Thymus (tissue), 11 donors: ENCODE data around the gene PHOX2B. TPM values are rescaled to one million over a fixed set of nuclear protein-coding genes. Genes with fewer than 3 reads are reported as not detected.
"Not testable (repeated sequence)": the region's sequence is repeated elsewhere in the genome, so short reads cannot be mapped to it uniquely, and the experiment has no call there.

ENCODE experiments used
- DNase-seq, 9 donors: peaks; one replicate each; pipeline ENCODE4 v3.0.0-alpha.2; 2013; ENCODE audit warnings: low spot score in 9 of 9, low read depth in 6 of 9, missing footprints in 1 of 9
- H3K27ac ChIP-seq, 2 donors: one replicate each; pipeline ENCODE4 v1.5.1; 2013; ENCODE audit warnings: control low read depth in 1 of 2, low read depth in 1 of 2, low read length in 1 of 2, mild to moderate bottlenecking in 1 of 2, moderate library complexity in 1 of 2
- H3K27me3 ChIP-seq, 2 donors: one replicate each; pipeline ENCODE4 v1.5.1; 2013; ENCODE audit warnings: low read length in 1 of 2; ENCODE audit not compliant: control insufficient read depth in 2 of 2, insufficient read depth in 1 of 2
- H3K36me3 ChIP-seq, 2 donors: one replicate each; pipeline ENCODE4 v1.5.1; 2013; ENCODE audit warnings: low read length in 1 of 2, mild to moderate bottlenecking in 1 of 2, moderate library complexity in 1 of 2; ENCODE audit not compliant: control insufficient read depth in 2 of 2, insufficient read depth in 2 of 2
- H3K4me1 ChIP-seq, 2 donors: one replicate each; pipeline ENCODE4 v1.5.1; 2013; ENCODE audit warnings: low read length in 2 of 2; ENCODE audit not compliant: control insufficient read depth in 2 of 2, insufficient read depth in 2 of 2
- H3K4me3 ChIP-seq, 2 donors: one replicate each; pipeline ENCODE4 v1.5.1; 2013; ENCODE audit warnings: low read length in 2 of 2, control low read depth in 1 of 2, mild to moderate bottlenecking in 1 of 2
- H3K9me3 ChIP-seq, 2 donors: one replicate each; pipeline ENCODE4 v1.5.1; 2013; ENCODE audit warnings: low read length in 1 of 2, mild to moderate bottlenecking in 1 of 2; ENCODE audit not compliant: control insufficient read depth in 2 of 2, insufficient read depth in 1 of 2
- WGBS: extraction: QIAGEN DNeasy Blood & Tissue Kit; methylation state at CpG from one replicate; pipeline ENCODE4 v1.1.7; 2013; 5-methylcytosine and 5-hydroxymethylcytosine counted together
- polyA plus RNA-seq: library from polyadenylated mRNA; stranded (reverse); fragments of 200-250 nt; gene quantifications from one replicate; pipeline ENCODE4 v1.2.3, GENCODE V29; 2013
- total RNA-seq: library from RNA; stranded (reverse); fragments of 120-200 nt; gene quantifications from one replicate; pipeline ENCODE4 v1.2.4, GENCODE V29; 2013
- donor health status: healthy.

Gene PHOX2B
- total and polyA plus RNA-seq, 2 donors, result 0.11 TPM; not detected in 1

- Histone ChIP-seq H3K4me3 (no peak overlapping the region), H3K4me1 (no peaks in the 10 kb centered on the region), H3K9me3 (no peaks in the 10 kb centered on the region), H3K36me3 (no peaks in the 10 kb centered on the region), H3K27me3 (no peaks in the 10 kb centered on the region), H3K27ac (no peak overlapping the region)
- DNase-seq, result no peak
- WGBS, result 100% methylated on average over 1 of the region's 1 CpG
These were observed 26.3 kb downstream of the PHOX2B start for GRCh38 chr4:41722181-41722580.

DNA sequence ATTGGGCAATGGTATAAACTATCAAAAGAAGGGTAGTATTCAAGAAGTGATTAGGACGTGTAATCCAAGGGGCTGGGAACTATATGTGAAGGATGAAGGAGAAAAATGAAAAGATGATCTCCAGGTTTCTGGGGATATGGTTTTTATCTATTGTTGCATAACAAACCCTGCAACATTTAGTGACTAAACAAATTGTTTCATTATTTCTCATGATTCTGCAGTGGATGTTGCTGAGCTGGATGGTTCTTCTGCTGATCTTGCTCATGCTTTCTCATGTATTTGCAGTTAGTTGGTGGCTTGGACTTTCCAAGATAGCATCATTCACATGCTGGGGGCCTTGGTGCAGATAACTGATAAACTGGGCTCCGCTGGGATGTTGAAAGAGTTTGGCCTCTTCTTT lies 29.1 kb downstream of the PHOX2B start:
- Histone ChIP-seq H3K4me1 (no peaks in the 10 kb centered on the region), H3K4me3 (no peak overlapping the region), H3K27ac (no peak overlapping the region), H3K9me3 (no peaks in the 10 kb centered on the region), H3K36me3 (no peaks in the 10 kb centered on the region), H3K27me3 (no peaks in the 10 kb centered on the region)
- WGBS, result 91% methylated on average over 2 of the region's 2 CpGs
- no peak for DNase-seq

DNA sequence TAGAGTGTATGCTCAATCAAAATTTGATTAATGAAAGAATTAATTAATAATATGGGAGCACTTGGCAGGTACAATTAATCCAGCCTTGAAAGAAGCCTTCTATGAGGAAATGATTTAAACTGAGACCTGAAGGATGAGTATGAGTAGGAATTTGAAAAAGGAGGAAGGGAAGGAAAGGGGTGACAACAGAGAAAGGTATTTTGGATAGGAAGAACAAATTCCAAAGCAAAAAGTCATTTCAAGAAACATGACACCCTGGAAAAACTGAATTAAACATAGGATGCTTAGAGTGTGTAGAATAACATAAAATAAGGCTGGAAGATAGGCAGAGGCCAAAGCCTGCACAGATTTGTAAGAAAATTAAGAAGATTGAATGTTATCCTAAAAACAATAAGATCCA lies 29.6 kb downstream of the PHOX2B start:
- no peak overlapping the region for H3K4me3 ChIP-seq
- no peaks in the 10 kb centered on the region for H3K9me3 ChIP-seq
- no peaks in the 10 kb centered on the region for H3K36me3 ChIP-seq
- H3K27me3 ChIP-seq, result no peaks in the 10 kb centered on the region
- DNase-seq, result no peak
- H3K4me1 ChIP-seq, result no peaks in the 10 kb centered on the region
- H3K27ac ChIP-seq, result no peak overlapping the region

DNA sequence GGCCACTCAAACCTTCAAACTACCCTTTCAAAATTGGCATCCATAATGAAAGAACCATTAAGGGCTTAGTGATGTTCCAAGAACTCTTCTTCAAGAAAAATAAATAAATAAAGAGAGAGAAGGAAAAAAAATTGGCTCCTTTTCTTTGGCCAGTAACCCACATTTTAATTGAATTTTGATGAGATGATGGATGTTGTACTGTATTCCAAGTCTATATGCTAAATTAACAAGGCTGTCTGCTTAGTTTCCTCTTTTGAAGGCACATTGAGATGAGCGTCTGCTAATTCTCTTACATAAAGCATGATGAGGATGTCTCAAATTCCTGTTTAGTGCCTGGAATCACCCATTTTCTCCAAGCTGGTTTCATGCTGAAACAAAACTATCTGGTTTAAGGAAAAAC lies 33.4 kb downstream of the PHOX2B start:
- Histone ChIP-seq H3K27ac (no peak overlapping the region), H3K4me1 (no peaks in the 10 kb centered on the region), H3K4me3 (no peak overlapping the region), H3K36me3 (no peaks in the 10 kb centered on the region), H3K9me3 (no peaks in the 10 kb centered on the region), H3K27me3 (no peaks in the 10 kb centered on the region)
- 81% methylated on average over 1 of the region's 1 CpG for WGBS
- DNase-seq, result no peak

GRCh38 chr4:41714364-41715000 lies 34.0 kb downstream of the PHOX2B start:
- Histone ChIP-seq H3K4me3 (no peak overlapping the region), H3K9me3 (no peaks in the 10 kb centered on the region), H3K4me1 (no peaks in the 10 kb centered on the region), H3K36me3 (no peaks in the 10 kb centered on the region), H3K27me3 (no peaks in the 10 kb centered on the region), H3K27ac (no peak overlapping the region)
- DNase-seq, result no peak
- WGBS, result 85% methylated on average over 6 of the region's 6 CpGs

GRCh38 chr4:41713768-41714167 lies 34.8 kb downstream of the PHOX2B start:
- Histone ChIP-seq H3K27ac (no peak overlapping the region), H3K27me3 (no peaks in the 10 kb centered on the region), H3K36me3 (no peaks in the 10 kb centered on the region), H3K4me3 (no peak overlapping the region), H3K9me3 (no peaks in the 10 kb centered on the region), H3K4me1 (no peaks in the 10 kb centered on the region)
- no peak for DNase-seq
- WGBS, result 65% methylated on average over 1 of the region's 1 CpG

- WGBS, result 80% methylated on average over 3 of the region's 3 CpGs
- Histone ChIP-seq H3K36me3 (no peaks in the 10 kb centered on the region), H3K4me1 (no peaks in the 10 kb centered on the region), H3K27me3 (no peaks in the 10 kb centered on the region), H3K4me3 (no peak overlapping the region), H3K9me3 (no peaks in the 10 kb centered on the region), H3K27ac (no peak overlapping the region)
- no peak for DNase-seq
These were observed 36.1 kb downstream of the PHOX2B start for GRCh38 chr4:41712425-41712824.

GRCh38 chr4:41711654-41712053 lies 36.9 kb downstream of the PHOX2B start:
- H3K27me3 ChIP-seq, H3K36me3 ChIP-seq, H3K4me1 ChIP-seq, H3K4me3 ChIP-seq, H3K9me3 ChIP-seq, DNase-seq, H3K27ac ChIP-seq: not testable (repeated sequence)
- 93% methylated on average over 2 of the region's 2 CpGs for WGBS

DNA sequence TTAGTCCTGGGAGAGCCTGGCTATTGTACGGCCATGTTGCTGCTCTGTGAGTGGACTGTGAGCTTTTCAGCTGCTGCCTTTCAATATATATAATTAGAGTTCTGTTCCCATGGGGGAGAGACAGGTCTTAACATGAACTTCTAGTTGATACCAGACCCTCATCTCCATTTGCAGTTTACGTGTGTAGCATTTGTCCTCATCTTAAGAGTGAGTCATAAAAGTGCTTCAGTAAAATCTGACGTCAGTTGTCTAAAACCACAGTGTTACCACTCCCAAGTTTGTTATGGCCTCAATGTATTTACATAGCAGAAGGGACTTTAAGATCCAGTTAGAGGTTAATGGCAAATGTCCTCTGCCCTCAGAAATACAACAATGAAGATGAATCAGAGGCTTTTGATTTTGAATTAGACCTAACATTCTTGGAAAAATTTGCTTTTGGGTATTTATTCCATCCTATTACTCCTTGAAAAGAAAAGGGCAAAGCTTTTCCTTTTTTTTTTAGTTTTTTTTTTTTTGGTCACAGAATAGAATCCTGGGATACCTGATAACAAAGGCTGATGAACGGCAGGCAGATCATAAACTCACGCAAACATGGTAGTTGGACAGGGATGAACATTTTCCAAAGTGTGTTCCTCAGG lies 38.6 kb downstream of the PHOX2B start:
- Histone ChIP-seq H3K27me3 (no peaks in the 10 kb centered on the region), H3K9me3 (no peaks in the 10 kb centered on the region), H3K4me1 (no peaks in the 10 kb centered on the region), H3K36me3 (no peaks in the 10 kb centered on the region), H3K4me3 (no peak overlapping the region), H3K27ac (no peak overlapping the region)
- no peak for DNase-seq
- 92% methylated on average over 5 of the region's 5 CpGs for WGBS
